GM12878 (cell line): ENCODE measurements around the gene STPG3.

Experiments used
- ASH2L ChIP-seq: fragments of 300-600, 200-600 bp; sonication (generic); IDR thresholded peaks from 2 replicates; pipeline ENCODE4 v1.6.1; 2017; ENCODE audit warnings: low read depth, mild to moderate bottlenecking, borderline replicate concordance
- SIN3A ChIP-seq: IDR thresholded peaks from 2 replicates; pipeline ENCODE4 v1.6.1; 2012; ENCODE audit warnings: low read depth, low read length, improper control_type of control experiment

- TF ChIP-seq SIN3A = no peak
- no peak for TF ChIP-seq ASH2L
These were observed 6.3 kb upstream of the STPG3 start for GRCh38 chr9:137244486-137245449.
